HG03060 (cell line): ENCODE results near the gene MMP24OS.
"Not testable (repeated sequence)": the region's sequence is repeated elsewhere in the genome, so short reads cannot be mapped to it uniquely, and the experiment has no call there.

Source experiments
- ATAC-seq: cut with Tn5 transposase; IDR thresholded peaks from one replicate; pipeline ENCODE4 v1.9.1; 2021; ENCODE audit warnings: low read depth, moderate number of reproducible peaks; ENCODE audit not compliant: unreplicated experiment

MMP24OS gene

GRCh38 chr20:35280523-35280922, 2.6 kb upstream of the MMP24OS start:
- no peak for ATAC-seq

DNA sequence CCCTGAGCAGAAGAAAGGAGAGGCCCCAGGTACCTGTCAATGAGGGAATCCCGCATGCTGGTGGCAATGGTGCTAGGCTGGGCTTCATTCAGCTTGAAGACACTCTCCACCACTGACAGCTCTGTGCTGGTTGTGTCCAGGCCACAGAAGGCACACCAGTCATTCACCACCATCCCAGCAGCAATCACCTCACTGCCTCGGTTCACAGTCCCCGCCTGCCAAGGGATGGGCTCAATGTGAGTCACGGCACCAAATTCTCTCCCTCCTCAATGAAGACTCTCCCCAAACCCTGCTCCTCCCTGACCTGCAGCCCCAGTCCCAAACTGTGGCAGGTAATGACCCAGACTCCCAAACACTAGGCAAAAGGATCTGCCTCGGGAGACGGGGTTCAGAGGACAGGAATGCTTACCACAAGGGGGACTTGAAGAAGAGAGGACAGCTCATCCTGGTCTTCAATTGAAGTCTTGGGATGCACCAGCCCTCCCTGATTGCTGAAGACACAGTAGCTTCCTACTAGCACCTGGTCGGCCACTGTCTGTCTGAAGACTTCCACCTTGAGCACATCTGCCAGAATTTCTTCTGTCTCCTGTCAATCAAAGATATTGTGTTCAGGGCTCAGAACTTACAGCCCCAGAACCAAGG, 1.7 kb upstream of the MMP24OS start:
- ATAC-seq, result no peak

- no peak for ATAC-seq
Measured at GRCh38 chr20:35279040-35279439, 1.1 kb upstream of the MMP24OS start.

DNA sequence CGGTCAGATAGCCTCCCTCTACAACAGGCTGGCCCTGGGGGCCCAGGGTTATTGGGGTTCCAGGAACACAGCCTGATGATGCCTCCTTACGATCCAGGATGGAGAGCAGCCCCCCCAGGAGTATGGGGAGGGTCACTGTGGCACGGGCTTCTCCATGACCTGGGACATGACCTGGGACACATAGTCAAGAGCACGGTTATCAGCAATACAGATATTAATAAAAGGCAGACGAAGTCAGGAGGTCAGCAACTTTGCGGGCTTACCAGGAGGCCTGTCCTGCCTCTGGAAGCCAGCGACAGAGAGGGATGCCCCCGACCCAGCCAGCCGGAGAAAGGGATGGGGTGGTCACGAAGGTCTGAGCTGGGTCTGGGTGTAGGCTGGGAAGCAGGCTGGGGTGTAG, 795 bp downstream of the MMP24OS start:
- no peak for ATAC-seq

GRCh38 chr20:35276408-35276807, 1.5 kb downstream of the MMP24OS start:
- no peak for ATAC-seq

DNA sequence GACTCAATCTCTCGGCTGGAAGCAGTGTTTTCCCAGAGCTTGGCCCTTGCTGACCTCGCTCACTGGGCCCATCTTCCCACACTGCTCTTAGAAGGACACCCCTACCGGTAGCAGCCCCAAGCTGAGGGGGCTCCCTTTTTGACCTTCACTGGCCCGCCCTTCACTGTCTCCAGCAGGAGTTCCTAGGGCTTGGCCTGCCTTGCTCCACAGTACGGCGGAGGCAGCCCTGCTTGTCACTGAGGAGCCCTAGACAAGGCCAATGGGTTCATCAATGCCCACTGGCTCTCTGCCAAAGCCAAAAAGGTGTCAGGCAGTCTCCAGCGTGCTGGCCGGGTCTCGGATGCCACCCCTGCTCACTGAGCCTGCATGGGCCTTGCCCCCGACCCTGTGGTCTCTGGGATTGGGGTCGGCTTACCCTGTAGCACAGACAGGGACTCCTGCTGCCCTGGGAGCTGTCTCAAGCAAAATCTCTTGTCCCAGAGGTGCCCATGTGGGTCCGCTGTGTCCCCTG, 2.1 kb downstream of the MMP24OS start:
- ATAC-seq, result no peak

DNA sequence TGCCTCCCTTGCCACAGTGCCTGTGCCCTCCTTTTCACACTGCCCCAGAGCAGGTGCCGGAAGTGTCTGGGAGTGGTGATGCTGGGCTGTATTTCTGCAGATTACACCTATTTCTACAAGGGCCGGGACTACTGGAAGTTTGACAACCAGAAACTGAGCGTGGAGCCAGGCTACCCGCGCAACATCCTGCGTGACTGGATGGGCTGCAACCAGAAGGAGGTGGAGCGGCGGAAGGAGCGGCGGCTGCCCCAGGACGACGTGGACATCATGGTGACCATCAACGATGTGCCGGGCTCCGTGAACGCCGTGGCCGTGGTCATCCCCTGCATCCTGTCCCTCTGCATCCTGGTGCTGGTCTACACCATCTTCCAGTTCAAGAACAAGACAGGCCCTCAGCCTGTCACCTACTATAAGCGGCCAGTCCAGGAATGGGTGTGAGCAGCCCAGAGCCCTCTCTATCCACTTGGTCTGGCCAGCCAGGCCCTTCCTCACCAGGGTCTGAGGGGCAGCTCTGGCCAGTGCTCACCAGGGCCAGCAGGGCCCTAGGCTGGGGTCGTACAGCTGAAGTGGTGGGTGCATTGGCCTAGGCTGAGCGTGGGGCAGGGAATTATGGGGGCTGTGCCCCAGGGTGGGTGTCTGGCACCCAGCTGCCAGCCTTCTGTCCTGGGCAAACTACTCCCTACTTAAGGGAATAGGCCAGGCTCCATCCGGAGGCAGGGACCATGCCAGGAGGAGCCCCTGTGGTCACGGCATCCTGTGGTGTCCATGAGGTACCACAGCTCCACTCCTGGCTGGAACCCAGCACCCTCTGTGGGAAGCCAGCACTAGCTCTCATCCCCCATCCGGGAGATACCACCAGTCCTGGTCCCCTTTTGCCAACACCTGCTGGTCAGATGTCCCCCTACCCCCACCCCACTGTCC, 3.5 kb downstream of the MMP24OS start:
- ATAC-seq, result no peak

DNA sequence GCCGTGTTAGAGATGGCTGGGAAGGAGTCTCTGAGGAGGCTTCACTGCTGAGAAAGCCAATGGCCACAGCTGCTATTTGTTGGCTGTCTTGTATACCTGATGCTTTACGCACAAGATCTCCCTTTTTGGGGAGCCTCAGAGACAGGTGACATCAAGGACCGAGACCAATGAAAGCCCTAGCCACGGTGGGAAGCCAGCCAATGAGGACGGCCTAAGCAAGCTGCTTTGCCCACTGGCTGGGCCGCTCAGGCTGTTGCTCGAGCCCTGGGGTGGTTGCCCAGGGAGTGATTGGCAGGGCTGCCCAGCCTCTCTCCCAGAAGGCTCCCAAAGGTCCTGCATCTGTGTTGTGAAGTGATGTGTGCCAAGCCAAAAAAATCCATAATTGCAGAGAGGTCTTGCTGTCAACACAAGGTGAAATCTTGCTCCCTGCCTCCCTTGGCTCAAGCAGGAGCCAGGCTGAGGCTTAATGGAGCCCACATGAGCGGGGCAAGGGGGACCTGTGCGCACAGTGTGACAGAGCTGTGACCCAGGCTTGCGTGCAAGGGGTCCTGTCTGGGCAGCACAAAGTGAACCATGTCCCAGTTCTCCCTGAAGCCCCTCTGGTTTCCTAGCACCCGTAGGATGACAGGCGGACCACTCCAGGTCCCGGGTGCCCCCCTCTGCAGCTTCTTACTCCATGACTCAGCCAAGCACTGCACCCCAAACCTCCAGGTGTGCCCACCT, 4.3 kb downstream of the MMP24OS start:
- ATAC-seq, result no peak

DNA sequence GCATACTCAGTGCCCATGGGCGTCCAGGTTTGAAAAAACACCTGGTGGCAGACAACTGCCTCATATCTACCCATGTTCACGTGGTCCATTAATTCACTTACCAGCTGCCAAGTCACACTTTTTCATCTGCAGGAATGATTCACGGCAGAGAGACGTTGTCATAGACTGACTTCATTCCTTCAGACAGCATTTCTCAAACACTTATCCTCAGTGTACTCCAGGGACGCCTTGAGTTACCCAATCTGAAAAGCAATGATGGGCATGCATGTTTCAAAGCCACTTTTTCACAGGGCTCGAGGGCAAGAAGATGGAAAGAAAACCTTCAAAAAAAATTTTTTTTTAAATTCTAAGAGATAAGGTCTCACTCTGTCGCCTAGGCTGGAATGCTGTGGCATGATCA, 6.0 kb downstream of the MMP24OS start:
- ATAC-seq, result no peak

GRCh38 chr20:35271073-35271882, 6.6 kb downstream of the MMP24OS start:
- no peak for ATAC-seq

- ATAC-seq, result no peak
Measured at GRCh38 chr20:35270021-35270902, 7.7 kb downstream of the MMP24OS start.

GRCh38 chr20:35269055-35269781, 8.7 kb downstream of the MMP24OS start:
- no peak for ATAC-seq

DNA sequence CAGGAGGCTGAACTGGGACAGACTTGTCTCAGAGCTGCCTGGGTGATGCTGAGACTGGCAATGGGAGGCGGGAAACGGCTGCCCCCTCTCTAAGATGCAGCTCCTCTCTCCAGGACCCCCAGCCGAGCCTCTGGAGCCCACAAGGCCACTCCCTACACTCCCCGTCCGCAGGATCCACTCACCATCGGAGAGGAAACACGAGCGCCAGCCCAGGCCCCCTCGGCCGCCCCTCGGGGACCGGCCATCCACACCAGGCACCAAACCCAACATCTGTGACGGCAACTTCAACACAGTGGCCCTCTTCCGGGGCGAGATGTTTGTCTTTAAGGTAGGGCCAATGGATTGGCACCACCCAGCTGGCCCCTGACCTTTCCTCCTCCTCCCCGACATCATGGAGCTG, 10.8 kb downstream of the MMP24OS start:
- ATAC-seq, result no peak

GRCh38 chr20:35264755-35265154, 13.2 kb downstream of the MMP24OS start:
- ATAC-seq, result no peak

- ATAC-seq, result no peak
Measured at GRCh38 chr20:35263532-35264341, 14.2 kb downstream of the MMP24OS start.

- ATAC-seq, result not testable (repeated sequence)
Measured at GRCh38 chr20:35262731-35263531, 15.0 kb downstream of the MMP24OS start.

DNA sequence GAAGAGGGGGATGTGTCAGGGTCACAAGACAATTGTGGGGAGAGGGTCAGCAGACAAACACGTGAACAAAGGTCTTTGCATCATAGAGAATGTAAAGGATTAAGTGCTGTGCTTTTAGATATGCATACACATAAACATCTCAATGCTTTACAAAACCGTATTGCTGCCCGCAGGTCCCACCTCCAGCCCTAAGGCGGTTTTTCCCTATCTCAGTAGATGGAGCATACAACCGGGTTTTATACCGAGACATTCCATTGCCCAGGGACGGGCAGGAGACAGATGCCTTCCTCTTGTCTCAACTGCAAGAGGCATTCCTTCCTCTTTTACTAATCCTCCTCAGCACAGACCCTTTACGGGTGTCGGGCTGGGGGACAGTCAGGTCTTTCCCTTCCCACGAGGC, 15.6 kb downstream of the MMP24OS start:
- not testable (repeated sequence) for ATAC-seq
